ENCODE measurements around the gene TLX3. TPM values are rescaled to one million over a fixed set of nuclear protein-coding genes. Genes with fewer than 3 reads are reported as not detected.

TLX3 gene
- total RNA-seq, 1 donor, result not detected

DNA sequence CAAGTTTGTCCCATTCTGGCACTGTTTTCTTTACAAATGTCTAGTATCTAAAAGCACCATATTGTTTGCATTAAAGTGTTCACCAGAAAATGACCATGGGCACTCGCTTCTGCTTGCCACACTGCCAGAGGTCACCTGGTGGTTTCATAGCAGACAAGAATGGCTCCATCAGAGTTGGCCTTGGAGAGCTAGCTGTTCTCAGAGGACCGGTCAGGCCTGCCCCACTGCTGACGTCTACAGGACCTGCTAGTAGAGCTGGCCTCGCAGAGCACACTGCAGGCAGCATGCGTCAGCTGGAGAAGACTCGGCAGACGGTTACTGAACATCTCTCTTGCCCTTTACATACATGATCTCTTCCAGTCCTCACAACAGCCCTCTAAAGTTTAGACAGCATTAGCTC is 8.7 kb upstream of the TLX3 start:
- DNase-seq (ENCODE audit: low read depth in 2 of 3, low spot score in 2 of 3), result no peak

DNA sequence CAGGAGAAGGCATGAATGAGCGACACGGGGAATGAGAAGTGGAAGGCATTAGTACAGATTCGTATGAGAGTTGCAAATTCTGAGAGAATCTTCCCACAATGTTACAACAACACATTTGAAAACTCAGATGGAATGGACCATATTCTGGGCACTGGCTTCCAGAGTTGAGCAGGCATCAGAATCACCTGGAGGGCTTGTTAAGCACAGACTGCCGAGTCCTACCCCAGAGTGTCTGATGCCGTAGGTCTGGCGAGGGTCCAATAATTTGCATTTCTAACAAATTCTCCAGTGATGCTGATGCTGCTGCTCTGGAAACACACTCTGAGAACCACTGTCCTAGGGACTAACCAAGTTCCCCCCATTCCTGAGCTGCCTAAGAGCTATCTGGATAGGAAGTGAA is 2.9 kb upstream of the TLX3 start:
- no peak for DNase-seq (ENCODE audit: low read depth in 2 of 3, low spot score in 2 of 3)

DNA sequence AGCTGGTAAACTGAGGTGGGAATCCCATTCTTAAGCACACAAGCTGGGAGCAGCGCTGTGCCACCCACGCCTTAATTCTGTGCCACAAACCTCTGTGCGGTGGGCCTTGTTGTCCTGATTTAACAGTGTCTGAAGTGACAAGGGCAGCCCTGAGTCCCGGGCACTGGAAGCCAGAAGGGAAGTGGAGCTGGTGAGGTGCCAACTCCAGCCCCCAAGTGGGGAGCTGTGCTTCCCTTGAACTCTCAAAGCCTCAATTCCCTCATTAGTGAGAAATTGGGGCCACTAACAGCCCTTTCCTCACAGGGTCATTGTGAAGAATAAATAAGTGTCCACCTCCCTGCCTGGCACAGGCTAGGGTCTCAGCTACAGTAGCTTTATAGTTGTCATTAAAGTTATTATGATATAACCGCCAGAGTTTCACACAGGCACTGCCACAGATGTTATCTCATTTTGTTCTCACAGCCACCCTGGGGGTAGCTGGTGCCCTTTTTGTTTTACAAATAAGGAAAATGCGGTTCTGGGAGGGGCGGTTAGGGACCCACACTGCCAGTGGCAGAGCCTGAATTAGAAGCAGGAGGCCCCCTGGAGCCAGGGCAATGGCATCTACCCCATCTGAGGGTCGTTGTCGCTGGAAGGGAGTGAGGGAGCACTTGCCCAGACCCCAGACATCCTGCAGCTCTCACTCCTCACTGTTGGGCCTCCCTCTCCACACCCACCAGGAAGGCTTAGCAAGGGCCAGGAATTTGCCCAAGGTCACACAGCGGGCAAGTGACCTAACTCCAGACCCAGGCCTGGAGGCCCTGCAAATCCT is 2.1 kb upstream of the TLX3 start:
- DNase-seq (ENCODE audit: low read depth in 2 of 3, low spot score in 2 of 3), result peak in 2 of 3 donors; percentile 41 to 70

DNA sequence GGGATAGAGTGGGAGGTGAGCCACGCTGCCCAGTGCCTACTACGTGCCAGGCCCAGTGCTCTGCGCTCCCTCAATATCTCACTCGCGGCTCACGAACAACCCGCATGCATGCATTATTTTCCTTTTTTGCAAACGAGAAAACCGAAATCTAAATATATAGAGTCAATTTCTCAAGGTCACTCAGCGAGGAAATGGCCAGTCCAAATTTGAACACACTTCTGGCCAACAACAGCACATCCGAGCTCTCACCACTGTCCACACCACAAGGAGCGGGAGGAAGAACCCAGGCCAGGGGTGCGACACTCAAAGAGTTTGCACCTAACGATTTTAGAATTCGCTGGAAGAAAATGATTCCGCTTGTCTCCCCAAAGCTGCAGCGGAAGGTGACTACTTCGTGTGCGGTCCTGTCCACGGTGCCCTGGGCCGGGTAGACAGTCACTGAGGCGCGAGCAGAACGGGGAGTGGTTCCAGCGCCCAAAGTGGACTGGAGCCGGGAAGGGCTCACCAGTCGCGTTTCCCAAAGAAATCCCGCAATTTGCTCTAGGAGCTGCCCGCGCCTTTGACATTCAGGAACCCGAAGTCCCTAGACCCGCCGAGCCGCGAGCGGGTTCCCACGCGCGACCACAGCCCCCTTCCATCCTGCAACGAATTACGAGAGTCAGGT is 1.1 kb upstream of the TLX3 start:
- DNase-seq (ENCODE audit: low read depth in 2 of 3, low spot score in 2 of 3), result peak in 1 of 3 donors; percentile 17

DNA sequence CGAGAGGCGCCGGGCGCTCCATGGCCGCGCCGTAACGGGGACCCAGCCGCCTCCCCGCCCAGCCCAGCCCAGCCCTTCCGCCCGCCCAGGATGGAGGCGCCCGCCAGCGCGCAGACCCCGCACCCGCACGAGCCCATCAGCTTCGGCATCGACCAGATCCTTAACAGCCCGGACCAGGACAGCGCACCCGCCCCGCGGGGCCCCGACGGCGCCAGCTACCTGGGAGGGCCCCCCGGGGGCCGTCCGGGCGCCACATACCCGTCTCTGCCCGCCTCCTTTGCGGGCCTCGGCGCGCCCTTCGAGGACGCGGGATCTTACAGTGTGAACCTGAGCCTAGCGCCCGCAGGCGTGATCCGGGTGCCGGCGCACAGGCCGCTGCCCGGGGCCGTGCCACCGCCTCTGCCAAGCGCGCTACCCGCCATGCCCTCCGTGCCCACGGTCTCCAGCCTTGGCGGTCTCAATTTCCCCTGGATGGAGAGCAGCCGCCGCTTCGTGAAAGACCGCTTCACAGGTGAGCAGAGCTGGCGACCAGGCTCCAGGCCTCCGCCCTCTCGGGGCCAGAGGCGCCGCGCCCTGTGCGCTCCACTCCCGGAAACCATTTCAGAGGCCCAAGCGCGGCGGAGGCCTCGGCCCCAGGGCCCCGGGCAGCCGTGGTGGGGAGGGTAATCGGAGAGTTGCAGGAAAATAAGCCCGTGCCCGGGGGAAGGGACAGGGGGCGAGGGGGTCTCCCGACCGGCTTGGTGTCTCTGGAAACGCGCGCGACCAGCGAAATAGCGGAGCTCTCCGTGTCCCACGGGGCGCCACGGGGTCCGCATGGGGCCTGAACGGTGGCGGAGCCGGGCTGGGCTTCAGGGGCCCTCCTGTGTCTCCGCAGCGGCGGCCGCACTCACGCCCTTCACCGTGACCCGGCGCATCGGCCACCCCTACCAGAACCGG is 496 bp downstream of the TLX3 start:
- peak in 1 of 3 donors; percentile 23 for DNase-seq (ENCODE audit: low read depth in 2 of 3, low spot score in 2 of 3)

DNA sequence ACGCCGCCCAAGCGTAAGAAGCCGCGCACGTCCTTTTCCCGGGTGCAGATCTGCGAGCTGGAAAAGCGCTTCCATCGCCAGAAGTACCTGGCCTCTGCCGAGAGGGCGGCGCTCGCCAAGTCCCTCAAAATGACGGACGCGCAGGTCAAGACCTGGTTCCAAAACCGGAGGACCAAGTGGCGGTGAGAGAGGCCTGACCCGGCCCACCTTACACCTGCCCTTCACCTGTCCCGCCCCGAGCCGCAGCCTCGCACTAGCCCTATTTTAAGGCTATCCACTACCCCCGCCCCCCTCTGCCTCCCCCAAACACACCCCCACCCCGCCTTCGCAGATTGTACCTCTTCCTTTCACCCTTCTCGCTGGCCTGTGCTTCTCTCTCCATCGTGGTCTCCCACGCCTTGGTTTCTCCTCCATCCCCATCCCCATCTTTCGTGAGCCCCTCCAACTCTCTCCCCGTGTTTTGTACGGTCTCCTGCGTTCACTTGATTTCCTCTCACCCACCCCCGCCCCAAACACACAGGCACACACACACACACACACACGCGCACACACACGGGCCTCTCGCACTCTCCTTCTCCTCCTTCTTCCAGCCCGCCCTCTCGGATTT is 1.3 kb downstream of the TLX3 start:
- peak in 2 of 3 donors; percentile 40 to 48 for DNase-seq (ENCODE audit: low read depth in 2 of 3, low spot score in 2 of 3)

DNA sequence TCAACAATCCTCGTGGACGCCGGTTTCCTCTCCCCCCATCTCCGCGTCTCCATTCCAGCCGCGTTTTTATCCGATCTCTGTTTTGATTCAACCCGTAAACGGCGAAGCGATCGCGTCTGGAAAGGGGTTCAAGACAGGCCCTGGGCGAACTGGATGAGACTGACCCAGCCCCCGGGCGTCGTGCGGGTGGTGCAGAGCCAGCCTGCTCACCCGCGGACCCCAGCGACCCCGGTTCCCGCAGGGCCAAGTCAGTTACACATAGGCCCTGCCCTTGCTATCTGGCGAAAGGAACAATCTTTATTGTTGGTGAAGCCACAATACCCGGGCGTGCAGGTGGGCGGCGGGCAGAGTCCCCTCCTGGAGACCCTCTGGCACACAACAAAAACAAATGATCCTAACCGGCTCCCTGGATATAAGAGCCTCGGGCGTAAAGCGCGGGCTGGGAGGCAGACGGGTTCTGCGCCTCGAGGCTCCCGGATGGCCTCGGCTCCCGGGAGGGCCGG is 1.8 kb downstream of the TLX3 start:
- no peak for DNase-seq (ENCODE audit: low read depth in 2 of 3, low spot score in 2 of 3)

DNA sequence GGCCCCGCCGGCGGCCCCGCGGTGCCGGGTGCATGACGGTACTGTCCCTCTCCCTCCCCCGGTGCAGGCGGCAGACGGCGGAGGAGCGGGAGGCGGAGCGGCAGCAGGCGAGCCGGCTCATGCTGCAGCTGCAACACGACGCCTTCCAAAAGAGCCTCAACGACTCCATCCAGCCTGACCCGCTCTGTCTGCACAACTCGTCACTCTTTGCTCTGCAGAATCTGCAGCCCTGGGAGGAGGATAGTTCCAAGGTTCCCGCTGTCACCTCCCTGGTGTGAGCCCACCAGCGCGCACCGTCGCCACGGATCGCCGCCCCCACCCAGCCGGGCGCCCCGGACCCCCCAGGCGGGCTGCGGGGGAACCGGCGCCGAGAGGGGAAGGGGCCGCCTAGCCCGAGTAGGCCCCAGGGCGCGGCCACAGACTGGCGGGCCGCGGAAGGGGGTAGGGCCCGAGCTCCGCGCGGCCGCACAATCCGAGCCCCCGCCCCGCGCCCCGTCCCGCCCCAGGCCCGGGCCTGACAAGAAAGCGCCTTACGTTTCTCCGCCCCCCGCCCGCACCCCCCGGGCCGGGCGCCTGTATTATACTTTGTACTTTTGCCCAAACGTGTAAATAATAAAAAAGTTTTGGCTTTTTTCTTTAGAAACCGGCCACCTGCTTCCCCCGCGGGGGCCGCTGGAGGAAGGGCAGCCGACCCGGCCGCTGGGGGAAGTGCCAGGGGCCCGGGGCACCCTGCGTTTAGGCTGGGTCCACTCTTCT is 2.5 kb downstream of the TLX3 start:
- DNase-seq (ENCODE audit: low read depth in 2 of 3, low spot score in 2 of 3), result peak in 2 of 3 donors; percentile 31 to 48

DNA sequence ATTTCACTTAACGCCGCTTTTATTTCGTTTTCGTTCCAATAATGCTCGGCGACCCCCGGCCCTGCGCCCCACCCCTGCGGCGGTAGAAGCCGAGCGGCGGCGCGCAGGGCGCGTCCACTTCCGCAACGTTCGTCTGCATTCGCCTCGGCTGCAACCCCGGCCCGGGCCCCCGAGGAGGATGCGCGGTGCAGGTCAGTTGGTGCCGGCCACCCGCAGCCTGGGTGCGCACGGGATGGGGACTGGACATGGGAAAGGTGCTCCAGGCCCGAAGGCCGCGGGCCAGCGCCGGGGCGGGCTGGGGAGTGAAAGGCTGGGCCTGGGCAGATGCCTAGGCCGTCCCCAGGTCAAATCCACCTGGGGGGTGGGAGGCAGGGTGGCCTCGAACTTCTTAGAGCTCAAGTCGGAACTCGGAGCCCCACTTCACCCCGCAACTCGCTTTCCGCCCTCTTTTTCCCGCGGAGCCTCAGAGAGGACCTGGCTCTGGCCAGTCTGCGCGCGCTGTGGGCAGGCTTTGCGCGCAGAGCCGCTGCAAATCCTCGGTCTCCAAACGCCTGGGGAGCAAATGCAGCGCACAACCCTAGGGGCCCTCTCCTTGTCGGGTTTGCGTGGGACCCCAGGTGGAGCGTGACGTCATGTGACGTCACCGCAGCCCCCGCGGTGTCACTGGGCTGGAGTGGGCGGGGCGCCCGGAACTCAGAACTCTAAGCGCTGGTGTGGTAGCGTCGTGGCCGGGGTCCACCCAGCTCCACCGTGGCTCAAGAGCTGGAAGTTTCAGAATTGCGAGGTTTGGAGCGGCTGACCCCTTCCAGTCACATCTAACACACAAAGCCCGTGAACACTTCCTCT is 3.3 kb downstream of the TLX3 start:
- DNase-seq (ENCODE audit: low read depth in 2 of 3, low spot score in 2 of 3), result peak in 2 of 3 donors; percentile 18 to 29

DNA sequence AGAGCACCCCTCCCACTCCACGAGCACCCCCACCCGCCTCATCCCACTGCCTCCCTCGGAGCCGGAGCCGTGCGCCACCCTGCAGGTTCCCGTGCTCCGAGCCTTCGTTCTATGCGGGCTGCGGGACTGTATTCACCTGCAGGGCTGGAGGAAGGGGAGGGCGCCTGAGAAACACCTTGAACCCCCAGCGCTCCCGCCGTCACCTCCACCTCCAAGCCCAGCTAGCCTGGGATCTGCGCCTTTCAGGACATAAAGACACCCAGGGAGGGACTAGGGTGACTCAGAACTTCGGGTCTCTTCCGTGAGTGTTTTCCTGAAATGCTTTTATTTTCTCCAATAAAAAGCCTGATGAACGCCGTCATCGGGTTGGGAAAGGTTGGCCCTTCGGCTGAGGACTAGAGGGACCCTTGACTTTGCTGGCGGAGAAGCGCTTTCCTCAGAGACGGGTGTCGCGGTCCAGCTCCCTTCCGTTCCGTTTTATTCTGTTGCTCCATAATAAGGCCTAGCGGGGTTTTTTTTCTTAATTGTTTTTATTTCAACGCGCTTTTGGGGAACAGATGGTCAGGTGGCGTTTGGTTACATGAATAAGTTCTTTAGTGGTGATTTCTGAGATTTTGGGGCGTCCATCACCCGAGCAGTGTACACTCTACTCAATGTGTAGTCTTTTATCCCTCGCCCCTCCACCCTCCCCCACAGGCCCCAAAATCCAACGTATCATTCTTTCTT is 4.6 kb downstream of the TLX3 start:
- DNase-seq (ENCODE audit: low read depth in 2 of 3, low spot score in 2 of 3), result peak in 1 of 3 donors; percentile 17

DNA sequence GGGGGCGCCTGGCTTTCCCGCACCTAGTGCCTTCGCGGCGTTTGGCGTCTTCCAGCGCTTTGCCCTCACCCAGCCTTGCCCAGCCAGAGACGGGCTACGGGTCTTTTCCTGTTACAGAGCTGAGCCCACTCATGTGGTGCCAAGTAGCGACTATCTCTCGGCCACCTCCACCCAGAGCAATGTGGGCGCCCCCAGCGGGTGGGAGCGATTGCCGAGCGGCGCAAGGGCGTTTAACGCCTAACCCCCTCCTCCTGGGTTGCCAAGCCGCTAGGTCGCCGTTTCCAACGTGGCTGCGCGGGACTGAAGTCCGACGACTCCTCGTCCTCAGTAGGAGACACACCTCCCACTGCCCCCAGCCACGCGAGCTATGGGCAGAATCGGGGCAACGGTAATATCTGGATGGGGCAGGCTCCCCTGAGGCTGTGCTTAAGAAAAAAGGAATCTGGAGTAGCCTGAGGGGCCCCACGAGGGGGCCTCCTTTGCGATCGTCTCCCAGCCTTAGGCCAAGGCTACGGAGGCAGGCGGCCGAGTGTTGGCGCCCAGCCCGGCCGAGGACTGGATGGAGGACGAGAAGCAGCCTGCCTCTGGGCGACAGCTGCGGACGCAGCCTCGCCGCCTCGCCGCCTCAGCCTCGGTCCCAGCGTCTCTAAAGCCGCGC is 5.8 kb downstream of the TLX3 start:
- DNase-seq (ENCODE audit: low read depth in 2 of 3, low spot score in 2 of 3), result no peak

DNA sequence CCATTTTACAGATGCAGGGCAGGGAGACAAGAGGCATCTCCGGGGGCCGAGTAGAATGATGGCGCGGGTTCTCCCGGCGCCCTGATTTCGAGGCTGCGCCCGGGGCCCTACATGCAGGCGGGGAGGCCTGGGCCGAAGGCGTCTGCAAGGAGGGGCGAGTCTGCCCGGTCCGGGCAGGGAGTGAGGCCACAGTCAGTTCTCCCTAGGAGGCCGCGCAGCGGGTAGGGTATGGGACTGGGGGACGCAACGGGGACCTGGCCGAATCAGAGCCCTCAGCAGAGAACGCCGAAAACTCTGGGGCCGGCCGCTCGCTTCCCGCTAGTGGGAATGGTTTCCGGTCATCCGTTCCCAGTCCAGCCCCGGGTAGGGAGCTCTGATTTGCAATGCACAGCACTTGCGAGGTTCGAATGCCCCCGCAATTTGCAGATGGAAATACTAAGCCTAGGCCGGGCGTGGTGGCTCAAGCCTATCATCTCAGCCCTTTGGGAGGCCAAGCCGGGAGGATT is 6.4 kb downstream of the TLX3 start:
- DNase-seq (ENCODE audit: low read depth in 2 of 3, low spot score in 2 of 3), result no peak

DNA sequence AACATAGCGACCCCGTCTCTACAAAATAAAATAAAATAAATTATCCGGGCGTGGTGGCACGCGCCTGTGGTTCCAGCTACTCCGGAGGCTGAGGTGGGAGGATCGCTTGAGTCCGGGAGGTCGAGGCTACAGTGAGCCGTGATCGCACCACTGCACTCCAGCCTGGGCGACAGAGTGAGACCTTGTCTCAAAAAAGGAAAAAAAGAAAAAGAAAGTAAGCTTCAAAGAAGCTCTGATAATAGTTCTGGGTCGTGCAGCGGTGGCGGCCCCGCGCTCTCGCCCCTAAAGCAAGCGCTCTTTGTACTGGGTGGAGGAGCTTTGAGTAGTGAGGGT is 6.8 kb downstream of the TLX3 start:
- DNase-seq (ENCODE audit: low read depth in 2 of 3, low spot score in 2 of 3), result no peak

DNA sequence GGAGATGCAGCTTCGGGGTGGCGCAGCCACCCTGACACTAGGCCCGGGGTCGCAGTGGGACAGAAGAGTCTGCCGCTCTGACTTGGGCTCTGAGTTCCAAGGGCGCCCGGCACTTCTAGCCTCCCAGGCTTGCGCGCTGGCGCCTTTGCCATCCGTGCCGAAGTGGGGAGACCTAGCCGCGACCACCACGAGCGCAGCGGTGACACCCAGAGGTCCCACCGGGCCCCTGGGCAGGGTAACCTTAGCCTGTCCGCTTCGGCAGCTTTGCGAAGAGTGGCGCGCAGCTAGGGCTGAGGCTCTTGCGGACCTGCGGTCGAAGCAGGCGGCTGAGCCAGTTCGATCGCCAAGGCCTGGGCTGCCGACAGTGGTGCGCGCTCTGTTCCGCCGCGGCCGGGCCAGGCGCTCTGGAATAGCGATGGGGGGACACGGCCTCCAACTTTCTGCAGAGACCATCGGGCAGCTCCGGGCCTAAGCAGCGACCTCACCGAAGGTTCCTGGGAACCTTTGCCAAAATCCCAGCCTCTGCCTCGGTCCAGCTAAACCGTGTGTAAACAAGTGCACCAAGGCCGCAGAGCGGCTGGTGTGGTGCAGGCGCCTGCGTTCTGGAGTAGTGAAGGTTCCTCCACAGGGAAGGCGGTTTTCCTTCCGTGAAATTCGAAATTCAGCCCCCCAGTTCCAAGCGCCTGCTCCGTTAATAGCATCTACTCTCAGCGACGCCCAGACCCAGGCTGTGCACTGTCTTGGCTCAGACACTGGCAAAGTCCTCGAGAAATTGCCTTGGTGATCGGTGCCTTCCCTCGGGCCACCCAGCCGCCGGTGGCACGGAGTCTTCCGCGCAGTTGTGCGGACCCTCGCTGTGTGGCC is 7.4 kb downstream of the TLX3 start:
- peak in 1 of 3 donors; percentile 18 for DNase-seq (ENCODE audit: low read depth in 2 of 3, low spot score in 2 of 3)

DNA sequence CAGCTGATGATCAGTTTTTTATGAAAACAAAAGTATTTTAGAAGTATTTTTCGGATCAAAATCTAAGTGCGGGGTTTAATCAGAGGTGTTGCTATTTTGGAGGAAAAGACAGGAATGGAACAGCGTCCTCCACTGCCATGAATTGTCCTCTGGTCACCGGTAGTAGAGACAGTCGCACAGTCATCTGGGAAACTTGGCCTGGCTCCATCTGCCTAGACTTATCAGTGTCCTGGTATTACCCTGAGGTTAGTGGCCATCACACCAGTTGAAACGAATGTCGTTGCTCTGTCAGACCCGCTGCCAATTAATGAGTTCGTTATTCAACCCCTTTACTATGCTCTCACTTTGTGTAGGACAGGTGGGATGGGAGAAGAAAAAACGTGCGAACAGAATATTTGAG is 8.2 kb downstream of the TLX3 start:
- no peak for DNase-seq (ENCODE audit: low read depth in 2 of 3, low spot score in 2 of 3)

DNA sequence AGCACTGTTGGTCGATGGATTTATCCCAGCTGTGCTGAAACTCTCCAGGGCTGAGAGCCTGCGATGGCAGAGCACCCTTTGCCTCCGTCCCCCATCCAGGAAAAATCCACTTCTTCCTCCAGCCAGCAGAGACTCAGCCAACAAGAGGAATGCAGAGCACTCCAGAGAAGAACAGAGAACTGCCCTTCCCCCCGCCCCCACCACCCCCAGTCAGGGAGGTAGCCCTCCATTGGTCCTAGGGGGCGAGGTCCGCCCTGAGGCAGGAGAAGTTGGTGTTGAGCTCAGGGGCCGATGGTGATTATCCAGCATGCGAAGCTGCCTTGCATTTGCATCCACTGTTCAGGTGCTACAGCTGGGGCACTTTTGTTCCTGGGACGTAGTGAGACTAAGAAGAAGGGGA is 9.0 kb downstream of the TLX3 start:
- no peak for DNase-seq (ENCODE audit: low read depth in 2 of 3, low spot score in 2 of 3)

DNA sequence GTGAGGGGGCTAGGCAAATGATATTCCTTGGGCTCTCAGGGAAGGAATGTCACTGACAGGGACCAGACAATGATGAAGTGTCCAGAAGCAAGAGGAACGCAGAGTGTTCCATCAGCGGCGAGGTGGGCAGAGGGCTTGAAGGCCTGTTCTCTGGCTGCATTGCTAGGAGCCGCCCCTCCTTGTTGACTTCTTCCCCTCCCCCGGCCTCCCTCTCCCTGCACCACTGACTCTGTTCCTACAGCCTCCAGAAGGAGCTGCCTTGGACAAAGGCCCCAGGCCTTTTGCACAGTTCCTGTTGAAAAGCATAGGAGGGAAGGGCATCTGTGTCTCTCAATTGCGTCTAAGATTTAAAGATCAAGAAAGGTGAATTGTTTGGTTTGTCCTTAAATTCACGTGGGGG is 12.4 kb downstream of the TLX3 start:
- no peak for DNase-seq (ENCODE audit: low read depth in 2 of 3, low spot score in 2 of 3)

Measured in hematopoietic multipotent progenitor cell (in vitro differentiated cells).